Measurements from ENCODE around the gene PCYT2. TPM values are rescaled to one million over a fixed set of nuclear protein-coding genes. Genes with fewer than 3 reads are reported as not detected.

Gene PCYT2
- total RNA-seq, 2 donors from 2014 or later: 10.1 to 26.8 TPM

GRCh38 chr17:81951785-81952684 is 40.8 kb upstream of the PCYT2 start:
- no peaks in the 10 kb centered on the region for H3K9me3 Mint-ChIP-seq
- no peaks in the 10 kb centered on the region for H3K36me3 Mint-ChIP-seq (ENCODE audit: low read depth)
- H3K4me1 Mint-ChIP-seq: no peaks in the 10 kb centered on the region
- H3K27ac Mint-ChIP-seq: no peak overlapping the region
- H3K27me3 Mint-ChIP-seq: no peaks in the 10 kb centered on the region
- no peak overlapping the region for H3K4me3 Mint-ChIP-seq
- no peak for ATAC-seq (replicated peaks)

GRCh38 chr17:81950501-81950900 is 39.3 kb upstream of the PCYT2 start:
- no peaks in the 10 kb centered on the region for H3K4me1 Mint-ChIP-seq
- no peaks in the 10 kb centered on the region for H3K27me3 Mint-ChIP-seq
- no peaks in the 10 kb centered on the region for H3K9me3 Mint-ChIP-seq
- H3K27ac Mint-ChIP-seq: no peak overlapping the region
- H3K36me3 Mint-ChIP-seq (ENCODE audit: low read depth): no peaks in the 10 kb centered on the region
- no peak for ATAC-seq (replicated peaks)
- H3K4me3 Mint-ChIP-seq: no peak overlapping the region

GRCh38 chr17:81948635-81949378 is 37.6 kb upstream of the PCYT2 start:
- H3K27ac Mint-ChIP-seq: no peak overlapping the region
- no peaks in the 10 kb centered on the region for H3K27me3 Mint-ChIP-seq
- H3K4me1 Mint-ChIP-seq: no peaks in the 10 kb centered on the region
- H3K4me3 Mint-ChIP-seq: no peak overlapping the region
- H3K9me3 Mint-ChIP-seq: no peaks in the 10 kb centered on the region
- no peaks in the 10 kb centered on the region for H3K36me3 Mint-ChIP-seq (ENCODE audit: low read depth)
- ATAC-seq (replicated peaks): no peak

- Mint-ChIP-seq H3K27me3 (no peaks in the 10 kb centered on the region), H3K36me3 (ENCODE audit: low read depth) (no peaks in the 10 kb centered on the region), H3K4me3 (no peak within 1 kb of the TSS), H3K9me3 (no peaks in the 10 kb centered on the region), H3K27ac (no peak within 1 kb of the TSS), H3K4me1 (no peaks in the 10 kb centered on the region)
- no peak for ATAC-seq (replicated peaks)
Observed at GRCh38 chr17:81947189-81947588, 36.0 kb upstream of the PCYT2 start, which contains the start of gene MYADML2. Gene MYADML2, minus strand, starts transcription at chr17:81947233. Its CDS starts 5,492 bp downstream, at chr17:81941741.

- no peaks in the 10 kb centered on the region for H3K9me3 Mint-ChIP-seq
- H3K27me3 Mint-ChIP-seq: no peaks in the 10 kb centered on the region
- H3K27ac Mint-ChIP-seq: no peak overlapping the region
- ATAC-seq (replicated peaks): no peak
- no peaks in the 10 kb centered on the region for H3K36me3 Mint-ChIP-seq (ENCODE audit: low read depth)
- no peak overlapping the region for H3K4me3 Mint-ChIP-seq
- H3K4me1 Mint-ChIP-seq: no peaks in the 10 kb centered on the region
Observed at GRCh38 chr17:81944858-81945257, 33.7 kb upstream of the PCYT2 start.

GRCh38 chr17:81942167-81942553 is 31.0 kb upstream of the PCYT2 start:
- no peaks in the 10 kb centered on the region for H3K9me3 Mint-ChIP-seq
- ATAC-seq (replicated peaks): no peak
- no peak overlapping the region for H3K27ac Mint-ChIP-seq
- H3K4me1 Mint-ChIP-seq: no peaks in the 10 kb centered on the region
- H3K36me3 Mint-ChIP-seq (ENCODE audit: low read depth): no peaks in the 10 kb centered on the region
- H3K27me3 Mint-ChIP-seq: no peaks in the 10 kb centered on the region
- no peak overlapping the region for H3K4me3 Mint-ChIP-seq

GRCh38 chr17:81941484-81942166 is 30.4 kb upstream of the PCYT2 start:
- Mint-ChIP-seq H3K4me3 (no peak overlapping the region), H3K9me3 (no peaks in the 10 kb centered on the region), H3K27me3 (no peaks in the 10 kb centered on the region), H3K27ac (no peak overlapping the region), H3K36me3 (ENCODE audit: low read depth) (no peaks in the 10 kb centered on the region), H3K4me1 (no peaks in the 10 kb centered on the region)
- ATAC-seq (replicated peaks): no peak

GRCh38 chr17:81940538-81941483 is 29.6 kb upstream of the PCYT2 start:
- no peak for ATAC-seq (replicated peaks)
- no peaks in the 10 kb centered on the region for H3K4me1 Mint-ChIP-seq
- no peak overlapping the region for H3K4me3 Mint-ChIP-seq
- no peak overlapping the region for H3K27ac Mint-ChIP-seq
- no peaks in the 10 kb centered on the region for H3K27me3 Mint-ChIP-seq
- no peaks in the 10 kb centered on the region for H3K9me3 Mint-ChIP-seq
- H3K36me3 Mint-ChIP-seq (ENCODE audit: low read depth): peaks cover under 1% of the 10 kb centered on the region

GRCh38 chr17:81939881-81940385 is 28.7 kb upstream of the PCYT2 start:
- H3K9me3 Mint-ChIP-seq: no peaks in the 10 kb centered on the region
- H3K36me3 Mint-ChIP-seq (ENCODE audit: low read depth): peaks cover 4% of the 10 kb centered on the region
- no peak for ATAC-seq (replicated peaks)
- H3K27me3 Mint-ChIP-seq: no peaks in the 10 kb centered on the region
- no peak overlapping the region for H3K4me3 Mint-ChIP-seq
- no peak overlapping the region for H3K27ac Mint-ChIP-seq
- no peaks in the 10 kb centered on the region for H3K4me1 Mint-ChIP-seq

- no peaks in the 10 kb centered on the region for H3K9me3 Mint-ChIP-seq
- H3K27me3 Mint-ChIP-seq: no peaks in the 10 kb centered on the region
- no peak for ATAC-seq (replicated peaks)
- no peak overlapping the region for H3K27ac Mint-ChIP-seq
- H3K4me3 Mint-ChIP-seq: no peak overlapping the region
- no peaks in the 10 kb centered on the region for H3K4me1 Mint-ChIP-seq
- H3K36me3 Mint-ChIP-seq (ENCODE audit: low read depth): peaks cover 5% of the 10 kb centered on the region
Observed at GRCh38 chr17:81939218-81939617, 28.0 kb upstream of the PCYT2 start.

- no peaks in the 10 kb centered on the region for H3K9me3 Mint-ChIP-seq
- no peak for ATAC-seq (replicated peaks)
- H3K4me3 Mint-ChIP-seq: peak overlapping the region; percentile 76
- no peaks in the 10 kb centered on the region for H3K4me1 Mint-ChIP-seq
- H3K36me3 Mint-ChIP-seq (ENCODE audit: low read depth): peaks cover 18% of the 10 kb centered on the region
- H3K27ac Mint-ChIP-seq: no peak overlapping the region
- no peaks in the 10 kb centered on the region for H3K27me3 Mint-ChIP-seq
Observed at GRCh38 chr17:81935709-81936084, 24.5 kb upstream of the PCYT2 start.

GRCh38 chr17:81934850-81935708 is 23.9 kb upstream of the PCYT2 start:
- no peak overlapping the region for H3K27ac Mint-ChIP-seq

More at GRCh38 chr17:81934850-81935708, 23.9 kb upstream of the PCYT2 start:
- ATAC-seq (replicated peaks): no peak
- Mint-ChIP-seq H3K36me3 (ENCODE audit: low read depth) (peaks cover 18% of the 10 kb centered on the region), H3K9me3 (no peaks in the 10 kb centered on the region), H3K4me1 (no peaks in the 10 kb centered on the region), H3K27me3 (no peaks in the 10 kb centered on the region), H3K4me3 (peak overlapping the region; percentile 76)

All from activated T-helper 17 cell treated with anti-CD3 and anti-CD28 coated beads, Interleukin-2, amount 50 U/mL, for 72 hours (primary cell).